Ovary (tissue), 9 donors: ENCODE measurements around the gene FGGY. TPM values are rescaled to one million over a fixed set of nuclear protein-coding genes. Genes with fewer than 3 reads are reported as not detected.

ENCODE experiments used
- DNase-seq, 5 donors: peaks; one replicate each; pipeline ENCODE4 v3.0.0-alpha.2; 2019 to 2020
- H3K27ac ChIP-seq, 2 donors: fragments of 200-600 bp; one replicate each; pipeline versions ENCODE4 v1.5.1 to v1.8.0; 2019 to 2022
- H3K27me3 ChIP-seq: fragments of 200-600 bp; one replicate; pipeline ENCODE4 v1.8.0; 2022
- H3K36me3 ChIP-seq: fragments of 200-600 bp; sonication (generic); one replicate; pipeline ENCODE4 v1.5.1; 2019
- H3K4me1 ChIP-seq: one replicate; pipeline ENCODE4 v1.8.1; 2013; ENCODE audit warnings: mild to moderate bottlenecking, moderate library complexity; ENCODE audit not compliant: insufficient read depth
- H3K4me3 ChIP-seq: fragments of 200-600 bp; sonication (generic); one replicate; pipeline ENCODE4 v1.5.1; 2017
- H3K9me3 ChIP-seq, 2 donors: fragments of 200-600 bp in 1 of 2; sonication (generic) in 1 of 2; one replicate each; pipeline versions ENCODE4 v1.5.1 to v1.8.1; 2013 to 2019; ENCODE audit warnings: mild to moderate bottlenecking in 1 of 2, moderate library complexity in 1 of 2
- CTCF ChIP-seq, 3 donors: fragments of 450-650 bp in 2 of 3; fragments of 200-600 bp in 1 of 3; IDR thresholded peaks; one replicate each; pipeline versions ENCODE4 v1.5.1 to v1.8.0; 2016 to 2022; ENCODE audit warnings: antibody characterized with exemption in 3 of 3, mild to moderate bottlenecking in 1 of 3
- EP300 ChIP-seq: sonication (generic); formaldehyde crosslinking; IDR thresholded peaks from one replicate; pipeline ENCODE4 v1.6.1; 2017; ENCODE audit warnings: antibody characterized with exemption
- POLR2A ChIP-seq: fragments of 450-650 bp; IDR thresholded peaks from one replicate; pipeline ENCODE4 v1.6.1; 2017; ENCODE audit warnings: antibody characterized with exemption, mild to moderate bottlenecking, moderate library complexity
- WGBS, 3 donors: extraction: QIAGEN DNeasy Blood & Tissue Kit in 1 of 3; methylation state at CpG; one replicate each; pipeline versions ENCODE4 v1.1.5 to v1.1.7; 2013 to 2017; 5-methylcytosine and 5-hydroxymethylcytosine counted together
- intact Hi-C, 4 donors: fragments of 100-400 bp; cut with DNase I; formaldehyde crosslinking; loops; one replicate each; pipeline versions ENCODE4 v1.11.0 to v1.15.1; 2022 to 2023
- polyA plus RNA-seq, 2 donors: library from polyadenylated mRNA; stranded (reverse); fragments of 200-250 nt in 1 of 2; fragments of 350-450 nt in 1 of 2; fragmentation: Illumina TruSeq in 1 of 2; extraction: RNeasy Lipid Tissue Mini Kit (QIAGEN cat#74804) in 1 of 2; gene quantifications; one replicate each; pipeline ENCODE4 v1.2.3, GENCODE V29; 2013 to 2014
- total RNA-seq, 7 donors: library from RNA; depleted of rRNA in 2 of 7; stranded (reverse); fragments of >200 nt in 2 of 7; fragmentation: NEBNext Ultra II Directional in 3 of 7; extraction: Animal tissue kit (Norgen Biotek cat#: 25700) in 3 of 7; gene quantifications; one replicate each; pipeline versions ENCODE4 v1.1.0 to v1.2.4, GENCODE V29; 2016 to 2023
- donor health status: DM: no; HTN: no; CAD: no; lungs with moderate emphysema.
- donor health status: DM: no; HTN: no; CAD: no.
- donor health status: Bipolar disorder and iron deficiency.
- donor health status: DM: yes; HTN: yes; CAD: no.
- donor health status: DM: no; HTN: no; CAD: no.
- donor health status: DM: yes; HTN: yes; CAD: no.

FGGY gene
- total and polyA plus RNA-seq, 9 donors, result 7.9 to 62.0 (median 44.7) TPM

GRCh38 chr1:59673573-59674450 lies 376.9 kb downstream of the FGGY start:
- WGBS, 3 donors, result 46 to 60% (median 58%) methylated on average over 16 of the region's 16 CpGs
- peak; percentile 40 to 48 (median 42) for DNase-seq
- no peak for TF ChIP-seq POLR2A

GRCh38 chr1:59674595-59674994 lies 377.7 kb downstream of the FGGY start:
- intact Hi-C loops, result no loop called here
- DNase-seq, result peak in 3 of 5 donors; percentile 32 to 69 (median 52)
- Histone ChIP-seq H3K9me3 (no peaks in the 10 kb centered on the region), H3K27ac (peak overlapping the region; percentile 42 to 63), H3K27me3 (no peaks in the 10 kb centered on the region), H3K4me3 (no peak overlapping the region), H3K4me1 (peaks cover 23% of the 10 kb centered on the region), H3K36me3 (no peaks in the 10 kb centered on the region)
- WGBS, 3 donors, result 49 to 63% (median 59%) methylated on average over 2 of the region's 2 CpGs
- TF ChIP-seq POLR2A, result no peak

More at GRCh38 chr1:59673573-59674450, 376.9 kb downstream of the FGGY start:
- Histone ChIP-seq H3K4me3 (no peak overlapping the region), H3K9me3 (no peaks in the 10 kb centered on the region), H3K27me3 (no peaks in the 10 kb centered on the region), H3K27ac (peak overlapping the region; percentile 39 to 63), H3K4me1 (peaks cover 21% of the 10 kb centered on the region), H3K36me3 (no peaks in the 10 kb centered on the region)
- intact Hi-C loops, result no loop called here

GRCh38 chr1:59675936-59676335 lies 379.0 kb downstream of the FGGY start:
- H3K9me3 ChIP-seq, result no peaks in the 10 kb centered on the region
- no peaks in the 10 kb centered on the region for H3K36me3 ChIP-seq
- H3K4me3 ChIP-seq, result no peak overlapping the region
- H3K27ac ChIP-seq, result peak overlapping the region in 1 of 2 donors; percentile 63
- TF ChIP-seq CTCF (IDR thresholded peaks at IDR 0.05) (no peak), EP300 (no peak), POLR2A (no peak)
- intact Hi-C loops, result no loop called here
- WGBS, 3 donors, result 34 to 51% (median 37%) methylated on average over 2 of the region's 2 CpGs
- H3K4me1 ChIP-seq, result peaks cover 23% of the 10 kb centered on the region
- no peak for DNase-seq
- H3K27me3 ChIP-seq, result no peaks in the 10 kb centered on the region

- no peak for DNase-seq
- intact Hi-C loops, result no loop called here
- no peak for TF ChIP-seq CTCF (IDR thresholded peaks at IDR 0.05)
- peak overlapping the region in 1 of 2 donors; percentile 63 for H3K27ac ChIP-seq
- H3K36me3 ChIP-seq, result no peaks in the 10 kb centered on the region
- H3K27me3 ChIP-seq, result no peaks in the 10 kb centered on the region
- 20 to 34% (median 27%) methylated on average over 1 of the region's 1 CpG for WGBS, 3 donors
- H3K9me3 ChIP-seq, result no peaks in the 10 kb centered on the region
- H3K4me3 ChIP-seq, result no peak overlapping the region
- H3K4me1 ChIP-seq, result peaks cover 23% of the 10 kb centered on the region
Measured at GRCh38 chr1:59678040-59678439, 381.1 kb downstream of the FGGY start.

- peaks cover 23% of the 10 kb centered on the region for H3K4me1 ChIP-seq
- H3K36me3 ChIP-seq, result no peaks in the 10 kb centered on the region
- intact Hi-C loops, result no loop called here
- TF ChIP-seq CTCF (IDR thresholded peaks at IDR 0.05) (no peak), POLR2A (no peak), EP300 (no peak)
- H3K9me3 ChIP-seq, result no peaks in the 10 kb centered on the region
- 4 to 21% (median 10%) methylated on average over 3 of the region's 3 CpGs for WGBS, 3 donors
- no peak for DNase-seq
- no peak overlapping the region for H3K27ac ChIP-seq
- H3K27me3 ChIP-seq, result no peaks in the 10 kb centered on the region
- no peak overlapping the region for H3K4me3 ChIP-seq
Measured at GRCh38 chr1:59678493-59679228, 381.8 kb downstream of the FGGY start.
